Caco-2 (cell line): ENCODE results near the gene ESPL1. TPM values are rescaled to one million over a fixed set of nuclear protein-coding genes. Genes with fewer than 3 reads are reported as not detected.
A peak's percentile ranks its signal among the peaks of the same experiment; 100 is the strongest.
"Not testable (repeated sequence)": the region's sequence is repeated elsewhere in the genome, so short reads cannot be mapped to it uniquely, and the experiment has no call there.

Experiments used
- BruUV-seq: library from RNA; stranded (reverse); fragments of 400-500 nt; replicated peaks from 2 replicates; lab custom pipeline; 2021; lab: Mats Ljungman, UMichigan
- CTCF ChIA-PET: fragments of 300-600 bp; sonication (Branson Sonifier 250); formaldehyde crosslinking; loops from one replicate; lab custom pipeline; 2022; ENCODE audit warnings: antibody characterized with exemption; lab: Charles Lee
- POLR2A ChIA-PET: fragments of 300-600 bp; sonication (Branson Sonifier 250); formaldehyde crosslinking; loops from one replicate; lab custom pipeline; 2022; ENCODE audit warnings: antibody characterized with exemption; lab: Charles Lee
- DNase-seq, 2 experiments: peaks; one replicate each; pipeline versions ENCODE4 v3.0.0 to v3.0.0-alpha.2; 2020 to 2022
- H3K27me3 ChIP-seq: replicated peaks from 2 replicates; pipeline ENCODE4 v1.6.0; 2011; ENCODE audit warnings: low read length; ENCODE audit not compliant: control insufficient read depth, insufficient read depth
- H3K36me3 ChIP-seq: 2 replicates; pipeline ENCODE4 v1.5.1; 2011; ENCODE audit warnings: low read length; ENCODE audit not compliant: control insufficient read depth, insufficient read depth
- H3K4me1 ChIP-seq: fragments of 250-450 bp; sonication (Bioruptor Pico); 2 replicates; pipeline ENCODE4 v1.5.1; 2020; ENCODE audit warnings: mild to moderate bottlenecking
- H3K4me3 ChIP-seq: 2 replicates; pipeline ENCODE4 v1.5.1; 2011; ENCODE audit warnings: low read depth, mild to moderate bottlenecking, control low read depth, low read length
- H3K9me3 ChIP-seq: fragments of 250-450 bp; sonication (Bioruptor Pico); 2 replicates; pipeline ENCODE4 v1.5.1; 2020; ENCODE audit warnings: mild to moderate bottlenecking, moderate library complexity
- H3K27ac Mint-ChIP-seq: one replicate; pipeline ENCODE4 v1.8.0; 2022; ENCODE audit warnings: mixed read lengths; ENCODE audit not compliant: unreplicated experiment
- H3K27me3 Mint-ChIP-seq: one replicate; pipeline ENCODE4 v1.8.0; 2022; ENCODE audit warnings: mixed read lengths; ENCODE audit not compliant: insufficient read depth, unreplicated experiment
- H3K36me3 Mint-ChIP-seq: one replicate; pipeline ENCODE4 v1.8.0; 2022; ENCODE audit warnings: mild to moderate bottlenecking, mixed read lengths; ENCODE audit not compliant: insufficient read depth, unreplicated experiment
- H3K4me1 Mint-ChIP-seq: one replicate; pipeline ENCODE4 v1.8.0; 2022; ENCODE audit warnings: low read depth, mixed read lengths; ENCODE audit not compliant: unreplicated experiment
- H3K4me3 Mint-ChIP-seq: one replicate; pipeline ENCODE4 v1.8.0; 2022; ENCODE audit warnings: mild to moderate bottlenecking, moderate library complexity, mixed read lengths; ENCODE audit not compliant: unreplicated experiment
- H3K9me3 Mint-ChIP-seq: one replicate; pipeline ENCODE4 v1.8.0; 2022; ENCODE audit warnings: mixed read lengths; ENCODE audit not compliant: unreplicated experiment
- CTCF ChIP-seq, 2 experiments: fragments of 200-600 bp in 1 of 2; IDR thresholded peaks; 1 replicate in 1 of 2; 2 replicates in 1 of 2; pipeline versions ENCODE4 v1.5.1 to v1.8.0; 2011 to 2022; ENCODE audit warnings: antibody characterized with exemption in 1 of 2, control low read depth in 1 of 2, inconsistent platforms in 1 of 2, low read depth in 1 of 2, low read length in 1 of 2, mild to moderate bottlenecking in 1 of 2, moderate library complexity in 1 of 2; ENCODE audit not compliant: insufficient read depth in 1 of 2, severe bottlenecking in 1 of 2, unreplicated experiment in 1 of 2
- intact Hi-C: fragments of 100-400 bp; cut with micrococcal nuclease; formaldehyde crosslinking; loops from one replicate; pipeline ENCODE4 v1.10.0; 2022; ENCODE audit not compliant: unreplicated experiment
- total RNA-seq: library from RNA; stranded (reverse); gene quantifications from 2 replicates; pipeline ENCODE4 v1.2.3, GENCODE V29; 2022

Gene ESPL1
- total RNA-seq, 1 experiment from 2014 or later = 32.3 TPM

DNA sequence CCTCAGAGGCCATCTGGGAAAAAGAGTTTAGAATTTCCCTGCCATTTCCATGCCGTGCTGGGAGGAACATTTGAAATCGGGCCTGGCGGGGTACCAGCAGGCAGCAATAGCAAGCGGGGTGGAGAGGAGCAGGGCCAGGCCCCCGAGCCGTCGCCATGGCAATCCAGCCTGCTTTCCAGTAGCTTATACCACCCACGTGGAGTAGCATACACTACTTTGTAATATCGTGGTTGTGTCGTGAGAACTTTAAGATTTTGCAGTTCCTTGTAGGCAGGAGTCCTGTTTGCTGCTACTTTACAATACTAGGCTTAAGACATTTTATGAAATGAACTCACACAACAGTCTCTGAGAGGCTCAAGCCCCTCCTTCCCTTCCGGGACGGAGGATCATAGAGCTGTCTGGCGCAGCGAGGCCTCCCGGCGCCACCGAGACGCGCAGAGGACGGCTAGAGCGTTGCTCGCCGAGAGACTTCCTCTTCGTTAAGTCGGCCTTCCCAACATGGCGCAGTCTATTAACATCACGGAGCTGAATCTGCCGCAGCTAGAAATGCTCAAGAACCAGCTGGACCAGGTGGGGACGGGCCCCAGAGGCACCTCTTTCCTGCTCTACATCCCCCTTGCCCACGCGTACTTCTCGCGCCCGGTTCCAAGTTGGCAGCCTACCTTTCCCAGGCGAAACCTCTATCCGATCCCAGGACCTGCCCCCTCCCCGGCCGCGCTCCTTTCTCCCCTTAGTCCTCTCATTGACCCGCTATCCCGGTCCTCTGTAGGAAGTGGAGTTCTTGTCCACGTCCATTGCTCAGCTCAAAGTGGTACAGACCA, 27.2 kb downstream of the ESPL1 start, which contains the start of gene PFDN5:
PFDN5 (plus strand) TSS at position 473 of the 821 bp plus-strand sequence; CDS start at position 499, 26 bp downstream.
- intact Hi-C loops = loop anchor here (1.0 to 2.0 kb wide), 3 partner anchors 26 to 82 kb away; partner anchors contain the start of gene AAAS
- CTCF ChIA-PET = interaction anchor here (0.6 to 2.0 kb wide), 14 partner anchors 26 to 229 kb away, joined by 3 to 31 read pairs (median 4); partner anchors contain the start of gene AAAS

GRCh38 chr12:53295891-53296219, 27.8 kb downstream of the ESPL1 start:
- ChIA-PET POLR2A (interaction anchor here (0.7 to 1.3 kb wide), 6 partner anchors 8 to 216 kb away, joined by 3 to 20 read pairs (median 5); partner anchors contain the start of genes AAAS, CSAD, SP1 and SPRYD3), CTCF (interaction anchor here (0.6 to 2.0 kb wide), 13 partner anchors 26 to 230 kb away, joined by 3 to 31 read pairs (median 5); partner anchors contain the start of gene AAAS)
- H3K4me1 ChIP-seq = peaks cover 18% of the 10 kb centered on the region
- DNase-seq = no peak
- H3K27ac Mint-ChIP-seq = peak overlapping the region; percentile 90
- TF ChIP-seq CTCF (IDR thresholded peaks at IDR 0.05; ENCODE audit: insufficient read depth in 1 of 2, low read depth in 1 of 2, low read length in 1 of 2, severe bottlenecking in 1 of 2, unreplicated experiment in 1 of 2) = no peak
- peaks cover 35% of the 10 kb centered on the region for H3K36me3 Mint-ChIP-seq
- no peaks in the 10 kb centered on the region for H3K27me3 ChIP-seq
- TSS peak; percentile 58 for BruUV-seq
- H3K4me1 Mint-ChIP-seq = peaks cover 17% of the 10 kb centered on the region
- intact Hi-C loops = loop anchor here (1.0 to 2.0 kb wide), 3 partner anchors 25 to 83 kb away; partner anchors contain the start of gene AAAS
- H3K4me3 Mint-ChIP-seq = peak overlapping the region; percentile 93
- peak overlapping the region; percentile 87 for H3K4me3 ChIP-seq
- no peaks in the 10 kb centered on the region for H3K27me3 Mint-ChIP-seq
- H3K36me3 ChIP-seq = peaks cover 2% of the 10 kb centered on the region
- no peaks in the 10 kb centered on the region for H3K9me3 ChIP-seq
- H3K9me3 Mint-ChIP-seq = no peaks in the 10 kb centered on the region

More for the DNA sequence above, 27.2 kb downstream of the ESPL1 start, which contains the start of gene PFDN5:
- DNase-seq = peak; percentile 84 to 89
- Mint-ChIP-seq H3K9me3 (no peaks in the 10 kb centered on the region), H3K4me3 (peak within 1 kb of the TSS; percentile 93), H3K36me3 (peaks cover 32% of the 10 kb centered on the region), H3K27ac (peak within 1 kb of the TSS; percentile 90), H3K27me3 (no peaks in the 10 kb centered on the region), H3K4me1 (peaks cover 11% of the 10 kb centered on the region)
- Histone ChIP-seq H3K27me3 (no peaks in the 10 kb centered on the region), H3K9me3 (no peaks in the 10 kb centered on the region), H3K36me3 (peaks cover 2% of the 10 kb centered on the region), H3K4me3 (peak within 1 kb of the TSS; percentile 87), H3K4me1 (peaks cover 18% of the 10 kb centered on the region)
- POLR2A ChIA-PET = interaction anchor here (0.6 to 1.3 kb wide), 8 partner anchors 8 to 241 kb away, joined by 3 to 20 read pairs (median 4); partner anchors contain the start of genes AAAS, CSAD, SP1 and SPRYD3
- BruUV-seq = no TSS peak
- TF ChIP-seq CTCF (IDR thresholded peaks at IDR 0.05; ENCODE audit: insufficient read depth in 1 of 2, low read depth in 1 of 2, low read length in 1 of 2, severe bottlenecking in 1 of 2, unreplicated experiment in 1 of 2) = no peak

DNA sequence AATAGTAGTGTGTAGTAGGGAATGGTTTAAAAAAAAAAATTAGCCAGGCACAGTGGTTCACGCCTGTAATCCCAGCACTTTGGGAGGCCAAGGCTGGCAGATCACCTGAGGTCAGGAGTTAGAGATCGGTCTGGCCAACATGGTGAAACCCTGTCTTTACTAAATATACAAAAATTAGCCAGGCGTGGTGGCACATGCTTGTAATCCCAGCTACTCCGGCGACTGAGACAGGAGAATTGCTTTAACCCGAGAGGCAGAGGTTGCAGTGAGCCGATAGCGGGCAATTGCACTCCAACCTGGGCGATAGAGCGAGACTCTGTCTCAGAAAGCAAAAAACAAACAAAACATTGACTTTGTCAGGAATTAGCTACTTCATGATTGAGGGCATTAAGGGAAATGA, 29.0 kb downstream of the ESPL1 start:
- H3K4me3 Mint-ChIP-seq, H3K27ac Mint-ChIP-seq, DNase-seq, POLR2A ChIA-PET, H3K27me3 ChIP-seq, H3K27me3 Mint-ChIP-seq, H3K9me3 ChIP-seq, H3K4me3 ChIP-seq, H3K9me3 Mint-ChIP-seq, H3K36me3 ChIP-seq, intact Hi-C loops, BruUV-seq: not testable (repeated sequence)
- Mint-ChIP-seq H3K4me1 (peaks cover 17% of the 10 kb centered on the region), H3K36me3 (peaks cover 39% of the 10 kb centered on the region)
- CTCF ChIA-PET = interaction anchor here (1.1 kb wide), 1 partner anchor 24 kb away, joined by 3 read pairs; the partner anchor contains the start of gene AAAS
- peaks cover 18% of the 10 kb centered on the region for H3K4me1 ChIP-seq
